ENCODE data around the gene KAT6B.

Gene KAT6B

GRCh38 chr10:74947781-74948401 lies 121.5 kb downstream of the KAT6B start:
- DNase-seq (ENCODE audit: low spot score), result no peak
- TF ChIP-seq, protein P1, sequence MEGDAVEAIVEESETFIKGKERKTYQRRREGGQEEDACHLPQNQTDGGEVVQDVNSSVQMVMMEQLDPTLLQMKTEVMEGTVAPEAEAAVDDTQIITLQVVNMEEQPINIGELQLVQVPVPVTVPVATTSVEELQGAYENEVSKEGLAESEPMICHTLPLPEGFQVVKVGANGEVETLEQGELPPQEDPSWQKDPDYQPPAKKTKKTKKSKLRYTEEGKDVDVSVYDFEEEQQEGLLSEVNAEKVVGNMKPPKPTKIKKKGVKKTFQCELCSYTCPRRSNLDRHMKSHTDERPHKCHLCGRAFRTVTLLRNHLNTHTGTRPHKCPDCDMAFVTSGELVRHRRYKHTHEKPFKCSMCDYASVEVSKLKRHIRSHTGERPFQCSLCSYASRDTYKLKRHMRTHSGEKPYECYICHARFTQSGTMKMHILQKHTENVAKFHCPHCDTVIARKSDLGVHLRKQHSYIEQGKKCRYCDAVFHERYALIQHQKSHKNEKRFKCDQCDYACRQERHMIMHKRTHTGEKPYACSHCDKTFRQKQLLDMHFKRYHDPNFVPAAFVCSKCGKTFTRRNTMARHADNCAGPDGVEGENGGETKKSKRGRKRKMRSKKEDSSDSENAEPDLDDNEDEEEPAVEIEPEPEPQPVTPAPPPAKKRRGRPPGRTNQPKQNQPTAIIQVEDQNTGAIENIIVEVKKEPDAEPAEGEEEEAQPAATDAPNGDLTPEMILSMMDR (IDR thresholded peaks at IDR 0.05; ENCODE audit: extremely low read depth, missing control alignments), result no peak

- TF ChIP-seq, protein P1 (IDR thresholded peaks at IDR 0.05; ENCODE audit: extremely low read depth, missing control alignments), result no peak
- no peak for DNase-seq (ENCODE audit: low spot score)
Observed at GRCh38 chr10:74949034-74949832, 122.8 kb downstream of the KAT6B start.

DNA sequence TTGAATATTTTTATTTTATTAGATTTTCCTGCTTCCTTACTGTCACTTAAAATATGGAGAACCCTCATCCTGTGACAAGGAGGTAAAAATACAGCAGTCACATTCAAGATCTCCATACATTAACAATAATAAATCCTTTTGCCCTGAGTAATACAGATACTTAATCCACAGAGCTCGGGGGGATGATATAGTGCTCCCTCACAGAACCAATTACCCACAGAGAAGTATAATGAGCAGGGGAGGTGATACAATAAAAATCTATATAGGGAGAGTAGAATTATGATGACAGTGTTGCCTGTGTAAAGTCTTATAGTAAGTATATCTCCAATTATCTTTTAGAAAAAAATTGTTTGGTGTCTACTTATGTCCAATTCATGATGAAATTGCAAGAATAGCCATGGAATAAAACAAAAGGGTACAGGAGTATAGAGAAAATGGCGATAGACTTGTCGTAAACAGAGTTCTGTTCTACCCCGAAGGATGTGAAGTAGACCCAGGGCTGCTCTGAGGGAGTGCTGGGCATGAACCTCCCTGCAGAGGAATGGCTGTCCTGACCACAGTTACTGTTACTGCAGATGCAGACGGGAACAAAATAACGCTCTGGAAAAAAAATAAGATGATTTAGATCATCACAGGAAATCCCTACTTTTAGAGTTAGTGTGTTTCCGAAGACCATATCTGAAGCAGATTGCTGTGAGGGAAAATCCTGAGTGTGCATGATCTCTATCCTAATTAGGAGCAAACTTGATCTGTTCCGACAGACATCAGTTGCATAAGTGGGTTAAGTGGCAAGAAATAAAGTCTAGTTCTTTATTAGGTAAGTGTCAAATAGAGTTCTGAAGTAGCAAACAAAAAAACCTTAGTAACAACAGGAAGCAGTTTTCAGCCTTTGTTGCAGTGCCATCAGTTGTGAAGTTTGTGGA lies 123.7 kb downstream of the KAT6B start:
- TF ChIP-seq, protein P1 (IDR thresholded peaks at IDR 0.05; ENCODE audit: extremely low read depth, missing control alignments), result no peak
- no peak for DNase-seq (ENCODE audit: low spot score)

GRCh38 chr10:74953214-74953613 lies 126.8 kb downstream of the KAT6B start:
- DNase-seq (ENCODE audit: low spot score), result no peak
- TF ChIP-seq, protein P1 (IDR thresholded peaks at IDR 0.05; ENCODE audit: extremely low read depth, missing control alignments), result no peak

- TF ChIP-seq, protein P1 (IDR thresholded peaks at IDR 0.05; ENCODE audit: extremely low read depth, missing control alignments), result no peak
- no peak for DNase-seq (ENCODE audit: low spot score)
Observed at GRCh38 chr10:74955796-74956195, 129.4 kb downstream of the KAT6B start.

GRCh38 chr10:74956555-74957111 lies 130.2 kb downstream of the KAT6B start:
- no peak for DNase-seq (ENCODE audit: low spot score)
- TF ChIP-seq, protein P1 (IDR thresholded peaks at IDR 0.05; ENCODE audit: extremely low read depth, missing control alignments), result no peak

All from GM20000 (cell line).